ENCODE results near the gene CNIH1. TPM values are rescaled to one million over a fixed set of nuclear protein-coding genes. Genes with fewer than 3 reads are reported as not detected.

The CNIH1 gene
- total and polyA plus RNA-seq, 2 of the 13 experiments (the other 11 are each of a cell fraction or from before 2014, with no cell fraction given): 166 to 421 TPM

- TF ChIP-seq, protein P1, sequence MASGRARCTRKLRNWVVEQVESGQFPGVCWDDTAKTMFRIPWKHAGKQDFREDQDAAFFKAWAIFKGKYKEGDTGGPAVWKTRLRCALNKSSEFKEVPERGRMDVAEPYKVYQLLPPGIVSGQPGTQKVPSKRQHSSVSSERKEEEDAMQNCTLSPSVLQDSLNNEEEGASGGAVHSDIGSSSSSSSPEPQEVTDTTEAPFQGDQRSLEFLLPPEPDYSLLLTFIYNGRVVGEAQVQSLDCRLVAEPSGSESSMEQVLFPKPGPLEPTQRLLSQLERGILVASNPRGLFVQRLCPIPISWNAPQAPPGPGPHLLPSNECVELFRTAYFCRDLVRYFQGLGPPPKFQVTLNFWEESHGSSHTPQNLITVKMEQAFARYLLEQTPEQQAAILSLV (CRISPR knock-in tag; IDR thresholded peaks at IDR 0.05; ENCODE audit: borderline replicate concordance): 0 out of 2 replicates have a peak, but pooled peaks have one; percentile 64
- TF ChIP-seq ZNF598 (CRISPR knock-in tag; IDR thresholded peaks at IDR 0.05; ENCODE audit: borderline replicate concordance) (no peak), CBX5 (CRISPR knock-in tag; IDR thresholded peaks at IDR 0.05; ENCODE audit: borderline replicate concordance) (peak; percentile 38; the same call in 1 of the 2 replicates), RORA (CRISPR knock-in tag; IDR thresholded peaks at IDR 0.05) (no peak), ONECUT2 (CRISPR knock-in tag; IDR thresholded peaks at IDR 0.05) (peak; percentile 86), ARID3A (IDR thresholded peaks at IDR 0.05; ENCODE audit: low read depth, low read length) (peak; percentile 88), GZF1 (CRISPR knock-in tag; IDR thresholded peaks at IDR 0.05) (no peak), ZNF136 (CRISPR knock-in tag; IDR thresholded peaks at IDR 0.05; ENCODE audit: low read depth) (no peak), ZNF225 (CRISPR knock-in tag; IDR thresholded peaks at IDR 0.05) (peak; percentile 87), ATAD3A (CRISPR knock-in tag; IDR thresholded peaks at IDR 0.05) (no peak), ZNF234 (CRISPR knock-in tag; conservative IDR thresholded peaks at IDR 0.05) (peak; percentile 88; the same call in 1 of the 2 replicates), MTF1 (CRISPR knock-in tag; IDR thresholded peaks at IDR 0.05) (no peak), ZNF788 (CRISPR knock-in tag; IDR thresholded peaks at IDR 0.05; ENCODE audit: borderline replicate concordance) (peak; percentile 62; the same call in 1 of the 2 replicates), KDM2A (CRISPR knock-in tag; IDR thresholded peaks at IDR 0.05; ENCODE audit: borderline replicate concordance, low read depth) (peak; percentile 81; the same call in 1 of the 2 replicates)
- TF ChIP-seq, protein P2, sequence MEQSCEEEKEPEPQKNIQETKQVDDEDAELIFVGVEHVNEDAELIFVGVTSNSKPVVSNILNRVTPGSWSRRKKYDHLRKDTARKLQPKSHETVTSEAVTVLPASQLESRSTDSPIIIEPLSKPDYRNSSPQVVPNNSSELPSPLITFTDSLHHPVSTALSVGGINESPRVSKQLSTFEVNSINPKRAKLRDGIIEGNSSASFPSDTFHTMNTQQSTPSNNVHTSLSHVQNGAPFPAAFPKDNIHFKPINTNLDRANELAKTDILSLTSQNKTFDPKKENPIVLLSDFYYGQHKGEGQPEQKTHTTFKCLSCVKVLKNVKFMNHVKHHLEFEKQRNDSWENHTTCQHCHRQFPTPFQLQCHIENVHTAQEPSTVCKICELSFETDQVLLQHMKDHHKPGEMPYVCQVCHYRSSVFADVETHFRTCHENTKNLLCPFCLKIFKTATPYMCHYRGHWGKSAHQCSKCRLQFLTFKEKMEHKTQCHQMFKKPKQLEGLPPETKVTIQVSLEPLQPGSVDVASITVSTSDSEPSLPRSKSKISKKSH (CRISPR knock-in tag; IDR thresholded peaks at IDR 0.05; ENCODE audit: borderline replicate concordance): no peak
- TF ChIP-seq, protein P3, sequence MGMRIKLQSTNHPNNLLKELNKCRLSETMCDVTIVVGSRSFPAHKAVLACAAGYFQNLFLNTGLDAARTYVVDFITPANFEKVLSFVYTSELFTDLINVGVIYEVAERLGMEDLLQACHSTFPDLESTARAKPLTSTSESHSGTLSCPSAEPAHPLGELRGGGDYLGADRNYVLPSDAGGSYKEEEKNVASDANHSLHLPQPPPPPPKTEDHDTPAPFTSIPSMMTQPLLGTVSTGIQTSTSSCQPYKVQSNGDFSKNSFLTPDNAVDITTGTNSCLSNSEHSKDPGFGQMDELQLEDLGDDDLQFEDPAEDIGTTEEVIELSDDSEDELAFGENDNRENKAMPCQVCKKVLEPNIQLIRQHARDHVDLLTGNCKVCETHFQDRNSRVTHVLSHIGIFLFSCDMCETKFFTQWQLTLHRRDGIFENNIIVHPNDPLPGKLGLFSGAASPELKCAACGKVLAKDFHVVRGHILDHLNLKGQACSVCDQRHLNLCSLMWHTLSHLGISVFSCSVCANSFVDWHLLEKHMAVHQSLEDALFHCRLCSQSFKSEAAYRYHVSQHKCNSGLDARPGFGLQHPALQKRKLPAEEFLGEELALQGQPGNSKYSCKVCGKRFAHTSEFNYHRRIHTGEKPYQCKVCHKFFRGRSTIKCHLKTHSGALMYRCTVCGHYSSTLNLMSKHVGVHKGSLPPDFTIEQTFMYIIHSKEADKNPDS (CRISPR knock-in tag; IDR thresholded peaks at IDR 0.05): no peak
- TF ChIP-seq, protein P4, sequence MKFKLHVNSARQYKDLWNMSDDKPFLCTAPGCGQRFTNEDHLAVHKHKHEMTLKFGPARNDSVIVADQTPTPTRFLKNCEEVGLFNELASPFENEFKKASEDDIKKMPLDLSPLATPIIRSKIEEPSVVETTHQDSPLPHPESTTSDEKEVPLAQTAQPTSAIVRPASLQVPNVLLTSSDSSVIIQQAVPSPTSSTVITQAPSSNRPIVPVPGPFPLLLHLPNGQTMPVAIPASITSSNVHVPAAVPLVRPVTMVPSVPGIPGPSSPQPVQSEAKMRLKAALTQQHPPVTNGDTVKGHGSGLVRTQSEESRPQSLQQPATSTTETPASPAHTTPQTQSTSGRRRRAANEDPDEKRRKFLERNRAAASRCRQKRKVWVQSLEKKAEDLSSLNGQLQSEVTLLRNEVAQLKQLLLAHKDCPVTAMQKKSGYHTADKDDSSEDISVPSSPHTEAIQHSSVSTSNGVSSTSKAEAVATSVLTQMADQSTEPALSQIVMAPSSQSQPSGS (CRISPR knock-in tag; IDR thresholded peaks at IDR 0.05): peak; percentile 63
- TF ChIP-seq, protein P5, sequence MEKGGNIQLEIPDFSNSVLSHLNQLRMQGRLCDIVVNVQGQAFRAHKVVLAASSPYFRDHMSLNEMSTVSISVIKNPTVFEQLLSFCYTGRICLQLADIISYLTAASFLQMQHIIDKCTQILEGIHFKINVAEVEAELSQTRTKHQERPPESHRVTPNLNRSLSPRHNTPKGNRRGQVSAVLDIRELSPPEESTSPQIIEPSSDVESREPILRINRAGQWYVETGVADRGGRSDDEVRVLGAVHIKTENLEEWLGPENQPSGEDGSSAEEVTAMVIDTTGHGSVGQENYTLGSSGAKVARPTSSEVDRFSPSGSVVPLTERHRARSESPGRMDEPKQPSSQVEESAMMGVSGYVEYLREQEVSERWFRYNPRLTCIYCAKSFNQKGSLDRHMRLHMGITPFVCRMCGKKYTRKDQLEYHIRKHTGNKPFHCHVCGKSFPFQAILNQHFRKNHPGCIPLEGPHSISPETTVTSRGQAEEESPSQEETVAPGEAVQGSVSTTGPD (CRISPR knock-in tag; IDR thresholded peaks at IDR 0.05): no peak
Observed at GRCh38 chr14:54440873-54441868, at the start of gene CNIH1 (continued).

All from HepG2 (cell line).